Esophagus squamous epithelium (tissue), 5 donors: ENCODE measurements around the gene SLC6A4. TPM values are rescaled to one million over a fixed set of nuclear protein-coding genes. Genes with fewer than 3 reads are reported as not detected.

Source experiments
- DNase-seq: peaks from one replicate; lab custom pipeline; 2025; lab: John Stamatoyannopoulos, UW
- H3K27ac ChIP-seq, 4 donors: fragments of 200-600 bp; sonication (generic); one replicate each; pipeline ENCODE4 v1.5.1; 2016 to 2019; ENCODE audit warnings: mild to moderate bottlenecking in 1 of 4
- H3K27me3 ChIP-seq, 4 donors: fragments of 200-600 bp; sonication (generic); 1 replicate in 3 of 4; 2 replicates in 1 of 4; pipeline versions ENCODE4 v1.5.1 to v1.6.0; 2017 to 2021; ENCODE audit warnings: antibody characterized with exemption in 1 of 4
- H3K36me3 ChIP-seq, 3 donors: fragments of 200-600 bp; sonication (generic); one replicate each; pipeline ENCODE4 v1.5.1; 2016 to 2019
- H3K4me1 ChIP-seq, 3 donors: fragments of 200-600 bp; sonication (generic); one replicate each; pipeline ENCODE4 v1.5.1; 2017 to 2019
- H3K4me3 ChIP-seq, 4 donors: fragments of 200-600 bp; sonication (generic); 1 replicate in 3 of 4; 2 replicates in 1 of 4; pipeline ENCODE4 v1.5.1; 2016 to 2019; ENCODE audit warnings: mild to moderate bottlenecking in 2 of 4, moderate library complexity in 1 of 4
- H3K9me3 ChIP-seq, 3 donors: fragments of 200-600 bp; sonication (generic); one replicate each; pipeline ENCODE4 v1.5.1; 2016 to 2019
- CTCF ChIP-seq, 6 experiments: fragments of 450-650 bp in 4 of 6; fragments of 200-600 bp in 2 of 6; sonication (generic) in 2 of 6; IDR thresholded peaks; one replicate each; pipeline ENCODE4 v1.5.1; 2016 to 2019; ENCODE audit warnings: antibody characterized with exemption in 6 of 6, mild to moderate bottlenecking in 4 of 6, moderate library complexity in 4 of 6
- POLR2A ChIP-seq, 4 donors: fragments of 450-650 bp; IDR thresholded peaks; one replicate each; pipeline ENCODE4 v1.6.1; 2017; ENCODE audit warnings: antibody characterized with exemption in 4 of 4, mild to moderate bottlenecking in 4 of 4, moderate library complexity in 3 of 4
- WGBS, 2 donors: methylation state at CpG; one replicate each; pipeline ENCODE4 v1.1.5; 2018; 5-methylcytosine and 5-hydroxymethylcytosine counted together
- intact Hi-C: fragments of 100-400 bp; cut with DNase I; formaldehyde crosslinking; loops from one replicate; pipeline ENCODE4 v1.15.0; 2022
- total RNA-seq, 4 donors: library from RNA; depleted of rRNA; stranded (reverse); fragments of >200 nt; gene quantifications; one replicate each; pipeline ENCODE4 v1.1.0, GENCODE V29; 2016
- donor health status: DM: yes; HTN: yes; CAD: no.

Gene SLC6A4
- total RNA-seq, 4 donors from 2014 or later = 0.48 to 8.2 (median 3.5) TPM

GRCh38 chr17:30210901-30211300, 24.6 kb downstream of the SLC6A4 start:
- no peak for DNase-seq
- Histone ChIP-seq H3K27me3 (peaks cover 0 to 3% (median 0%) of the 10 kb centered on the region in 4 donors), H3K36me3 (peaks cover 0 to 3% (median 0%) of the 10 kb centered on the region in 3 donors), H3K27ac (no peak overlapping the region), H3K9me3 (no peaks in the 10 kb centered on the region), H3K4me1 (no peaks in the 10 kb centered on the region), H3K4me3 (no peak overlapping the region)
- 83 to 97% methylated on average over 2 to 8 of the region's 10 CpGs for whole genome bisulfite sequencing, 2 donors
- intact Hi-C loops = no loop called here
- TF ChIP-seq CTCF (IDR thresholded peaks at IDR 0.05) (no peak), POLR2A (IDR thresholded peaks at IDR 0.05) (no peak)

- WGBS, 2 donors = 89 to 100% methylated on average over 1 to 5 of the region's 11 CpGs
- Histone ChIP-seq H3K9me3 (no peaks in the 10 kb centered on the region), H3K4me3 (no peak overlapping the region), H3K4me1 (no peaks in the 10 kb centered on the region), H3K27ac (no peak overlapping the region), H3K27me3 (peaks cover 0 to 8% (median 0%) of the 10 kb centered on the region in 4 donors), H3K36me3 (peaks cover 0 to 3% (median 0%) of the 10 kb centered on the region in 3 donors)
- DNase-seq = no peak
- intact Hi-C loops = no loop called here
- TF ChIP-seq POLR2A (IDR thresholded peaks at IDR 0.05) = no peak
- TF ChIP-seq CTCF (IDR thresholded peaks at IDR 0.05) = no peak
Measured at GRCh38 chr17:30210366-30210765, 25.1 kb downstream of the SLC6A4 start.

GRCh38 chr17:30209930-30210329, 25.6 kb downstream of the SLC6A4 start:
- WGBS, 2 donors = 88 to 97% methylated on average over 7 of the region's 7 CpGs
- peaks cover 0 to 12% (median 0%) of the 10 kb centered on the region in 4 donors for H3K27me3 ChIP-seq
- TF ChIP-seq CTCF (IDR thresholded peaks at IDR 0.05) (no peak), POLR2A (IDR thresholded peaks at IDR 0.05) (no peak)
- H3K27ac ChIP-seq = no peak overlapping the region
- peaks cover 0 to 3% (median 0%) of the 10 kb centered on the region in 3 donors for H3K36me3 ChIP-seq
- intact Hi-C loops = no loop called here
- no peaks in the 10 kb centered on the region for H3K9me3 ChIP-seq
- no peak for DNase-seq
- no peaks in the 10 kb centered on the region for H3K4me1 ChIP-seq
- H3K4me3 ChIP-seq = no peak overlapping the region

- TF ChIP-seq POLR2A (IDR thresholded peaks at IDR 0.05) = no peak
Measured at GRCh38 chr17:30208214-30208613, 27.3 kb downstream of the SLC6A4 start.

GRCh38 chr17:30207655-30208054, 27.8 kb downstream of the SLC6A4 start:
- 66 to 73% methylated on average over 7 of the region's 9 CpGs for WGBS, 2 donors
- no peak overlapping the region for H3K27ac ChIP-seq
- H3K27me3 ChIP-seq = peaks cover 0 to 20% (median 0%) of the 10 kb centered on the region in 4 donors
- no peak for DNase-seq
- H3K4me1 ChIP-seq = no peaks in the 10 kb centered on the region
- no peaks in the 10 kb centered on the region for H3K9me3 ChIP-seq
- H3K4me3 ChIP-seq = no peak overlapping the region
- H3K36me3 ChIP-seq = peaks cover 0 to 3% (median 0%) of the 10 kb centered on the region in 3 donors
- TF ChIP-seq POLR2A (IDR thresholded peaks at IDR 0.05) = no peak
- TF ChIP-seq CTCF (IDR thresholded peaks at IDR 0.05) = no peak
- intact Hi-C loops = no loop called here

More at GRCh38 chr17:30208214-30208613, 27.3 kb downstream of the SLC6A4 start:
- Histone ChIP-seq H3K36me3 (peaks cover 0 to 3% (median 0%) of the 10 kb centered on the region in 3 donors), H3K9me3 (no peaks in the 10 kb centered on the region), H3K4me1 (no peaks in the 10 kb centered on the region), H3K27me3 (peaks cover 0 to 20% (median 0%) of the 10 kb centered on the region in 4 donors), H3K4me3 (no peak overlapping the region), H3K27ac (no peak overlapping the region)
- intact Hi-C loops = no loop called here
- DNase-seq = no peak
- WGBS, 2 donors = 63 to 66% methylated on average over 3 of the region's 3 CpGs
